ENCODE data around the gene TTC22. TPM values are rescaled to one million over a fixed set of nuclear protein-coding genes. Genes with fewer than 3 reads are reported as not detected.
A peak's percentile ranks its signal among the peaks of the same experiment; 100 is the strongest.

TTC22 gene
- total RNA-seq, 1 experiment from 2014 or later = 0.63 TPM

DNA sequence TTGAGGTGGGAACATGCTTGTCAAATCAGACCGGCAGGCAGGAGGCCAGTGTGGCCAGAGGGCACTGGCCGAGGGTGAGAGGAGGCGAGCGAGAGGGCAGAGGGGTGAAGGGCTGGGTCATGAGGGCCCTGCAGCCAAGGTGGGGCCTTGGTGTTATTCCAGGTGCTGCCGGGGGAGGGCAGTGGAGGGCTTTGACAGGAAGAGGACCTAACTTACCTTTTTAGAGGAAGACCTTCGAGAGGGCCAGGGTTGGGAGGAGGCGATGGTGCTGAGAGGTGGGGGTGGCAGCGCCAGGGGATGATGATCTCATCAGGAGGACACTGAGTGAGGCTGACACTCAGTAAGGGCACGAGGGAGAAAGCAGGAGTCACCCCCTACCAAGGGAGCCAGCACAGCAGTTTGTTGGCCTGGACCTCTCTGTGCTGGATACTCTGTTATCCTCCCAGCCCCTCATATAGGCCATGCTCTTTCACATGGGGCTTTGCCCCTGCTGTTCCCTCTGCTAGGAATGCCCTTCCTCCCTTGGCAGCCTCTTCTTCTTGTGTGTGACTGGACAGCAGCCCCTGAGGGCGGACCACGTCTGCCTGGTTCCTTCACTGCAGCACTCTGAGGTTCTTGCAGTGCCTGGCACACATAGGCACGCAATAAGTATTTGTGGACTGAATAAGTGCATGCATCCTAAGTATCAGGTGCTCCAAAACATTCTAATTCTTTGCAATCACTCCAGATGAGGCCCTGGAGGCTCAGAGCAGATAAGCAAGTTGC is 7.5 kb upstream of the TTC22 start (continued):
- no peak for TF ChIP-seq CREM (CRISPR knock-in tag; IDR thresholded peaks at IDR 0.05)
- TF ChIP-seq FOXJ3 (CRISPR knock-in tag; IDR thresholded peaks at IDR 0.05; ENCODE audit: borderline replicate concordance) = no peak

- DNase-seq (ENCODE audit: low spot score) = no peak
- TF ChIP-seq ZNF423 (CRISPR knock-in tag; IDR thresholded peaks at IDR 0.05) = no peak
- TF ChIP-seq, protein P1, sequence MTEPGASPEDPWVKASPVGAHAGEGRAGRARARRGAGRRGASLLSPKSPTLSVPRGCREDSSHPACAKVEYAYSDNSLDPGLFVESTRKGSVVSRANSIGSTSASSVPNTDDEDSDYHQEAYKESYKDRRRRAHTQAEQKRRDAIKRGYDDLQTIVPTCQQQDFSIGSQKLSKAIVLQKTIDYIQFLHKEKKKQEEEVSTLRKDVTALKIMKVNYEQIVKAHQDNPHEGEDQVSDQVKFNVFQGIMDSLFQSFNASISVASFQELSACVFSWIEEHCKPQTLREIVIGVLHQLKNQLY (CRISPR knock-in tag; IDR thresholded peaks at IDR 0.05) = no peak
- H3K36me3 Mint-ChIP-seq = no peaks in the 10 kb centered on the region
- no peak overlapping the region for H3K4me3 Mint-ChIP-seq
- ChIA-PET POLR2A (no interaction called here), CTCF (interaction anchor here (1.7 kb wide), 1 partner anchor 309 kb away, joined by 7 read pairs; no protein-coding TSS in a partner anchor)
- H3K27me3 Mint-ChIP-seq (ENCODE audit: low read depth) = peaks cover 5% of the 10 kb centered on the region
- H3K9me3 Mint-ChIP-seq = no peaks in the 10 kb centered on the region
- no peak overlapping the region for H3K27ac Mint-ChIP-seq
- peaks cover 3% of the 10 kb centered on the region for H3K4me1 Mint-ChIP-seq
- ATAC-seq = no peak
These were observed 6.6 kb upstream of the TTC22 start for GRCh38 chr1:54807756-54808155.

DNA sequence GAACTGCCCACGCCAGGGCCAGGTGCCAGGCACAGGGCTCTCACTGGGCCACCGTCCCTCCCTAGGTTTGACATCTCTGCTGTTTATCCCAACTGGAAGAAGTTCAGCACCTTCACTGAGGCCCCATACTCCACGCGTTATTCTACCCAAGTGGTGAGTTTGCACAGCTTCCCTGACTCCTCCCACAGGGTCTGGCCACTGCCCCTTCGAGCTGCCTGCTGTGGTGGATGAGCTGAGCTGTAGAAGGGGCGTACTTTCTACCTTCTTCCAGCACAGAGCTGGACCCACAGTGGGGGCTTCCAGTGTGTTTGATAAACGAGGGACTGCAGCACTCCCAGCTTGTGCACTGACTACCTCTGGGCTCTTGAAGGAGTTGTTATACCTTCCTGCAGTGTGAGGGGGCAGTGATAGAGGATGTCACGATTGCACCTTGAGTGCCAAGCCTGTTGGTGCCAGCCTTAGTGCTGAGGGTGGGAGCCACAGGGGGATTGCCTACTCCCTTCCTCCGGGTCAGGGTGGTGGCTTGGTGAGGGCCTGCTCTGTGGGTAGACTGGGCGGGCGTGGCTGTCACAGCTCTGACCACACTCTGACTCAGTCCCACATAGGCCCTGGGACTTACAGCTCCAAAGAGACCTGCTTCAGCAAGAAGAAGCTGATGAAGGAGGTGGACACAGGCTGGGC is 5.9 kb upstream of the TTC22 start:
- Mint-ChIP-seq H3K4me1 (no peaks in the 10 kb centered on the region; the same call in 1 of the 2 replicates), H3K27me3 (ENCODE audit: low read depth) (peaks cover 5% of the 10 kb centered on the region), H3K36me3 (no peaks in the 10 kb centered on the region), H3K4me3 (no peak overlapping the region), H3K9me3 (no peaks in the 10 kb centered on the region), H3K27ac (no peak overlapping the region)
- no peak for DNase-seq (ENCODE audit: low spot score)
- 0 out of 2 replicates have a peak, but pooled peaks have one; percentile 6 for ATAC-seq
- POLR2A ChIA-PET = no interaction called here
- CTCF ChIA-PET = interaction anchor here (0.7 to 1.7 kb wide), 4 partner anchors 15 to 308 kb away, joined by 3 to 7 read pairs (median 4); no protein-coding TSS in a partner anchor
- TF ChIP-seq FOXP4 (CRISPR knock-in tag; IDR thresholded peaks at IDR 0.05) (no peak), IRF1 (CRISPR knock-in tag; IDR thresholded peaks at IDR 0.05) (no peak), GABPB1 (CRISPR knock-in tag; IDR thresholded peaks at IDR 0.05) (no peak), ZMAT4 (CRISPR knock-in tag; IDR thresholded peaks at IDR 0.05) (no peak), FOXK1 (CRISPR knock-in tag; IDR thresholded peaks at IDR 0.05) (no peak), ZNF396 (CRISPR knock-in tag; IDR thresholded peaks at IDR 0.05; ENCODE audit: borderline replicate concordance) (no peak), STAT6 (CRISPR knock-in tag; conservative IDR thresholded peaks at IDR 0.05; ENCODE audit: low read depth) (no peak), AR (CRISPR knock-in tag; IDR thresholded peaks at IDR 0.05) (no peak), NR1H2 (CRISPR knock-in tag; IDR thresholded peaks at IDR 0.05) (no peak), RORB (CRISPR knock-in tag; IDR thresholded peaks at IDR 0.05) (no peak), EMX1 (CRISPR knock-in tag; IDR thresholded peaks at IDR 0.05) (no peak), ATF6 (CRISPR knock-in tag; IDR thresholded peaks at IDR 0.05) (no peak), ZNF138 (CRISPR knock-in tag; conservative IDR thresholded peaks at IDR 0.05) (no peak)
- TF ChIP-seq, protein P2, sequence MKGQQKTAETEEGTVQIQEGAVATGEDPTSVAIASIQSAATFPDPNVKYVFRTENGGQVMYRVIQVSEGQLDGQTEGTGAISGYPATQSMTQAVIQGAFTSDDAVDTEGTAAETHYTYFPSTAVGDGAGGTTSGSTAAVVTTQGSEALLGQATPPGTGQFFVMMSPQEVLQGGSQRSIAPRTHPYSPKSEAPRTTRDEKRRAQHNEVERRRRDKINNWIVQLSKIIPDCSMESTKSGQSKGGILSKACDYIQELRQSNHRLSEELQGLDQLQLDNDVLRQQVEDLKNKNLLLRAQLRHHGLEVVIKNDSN (CRISPR knock-in tag; IDR thresholded peaks at IDR 0.05) = no peak
